NCI-H526 (cell line): ENCODE results near the gene HRC.
"Not testable (repeated sequence)": the region's sequence is repeated elsewhere in the genome, so short reads cannot be mapped to it uniquely, and the experiment has no call there.

Experiments used
- DNase-seq, 2 experiments: peaks; one replicate each; lab custom pipeline; 2025; lab: John Stamatoyannopoulos, UW

Gene HRC

DNA sequence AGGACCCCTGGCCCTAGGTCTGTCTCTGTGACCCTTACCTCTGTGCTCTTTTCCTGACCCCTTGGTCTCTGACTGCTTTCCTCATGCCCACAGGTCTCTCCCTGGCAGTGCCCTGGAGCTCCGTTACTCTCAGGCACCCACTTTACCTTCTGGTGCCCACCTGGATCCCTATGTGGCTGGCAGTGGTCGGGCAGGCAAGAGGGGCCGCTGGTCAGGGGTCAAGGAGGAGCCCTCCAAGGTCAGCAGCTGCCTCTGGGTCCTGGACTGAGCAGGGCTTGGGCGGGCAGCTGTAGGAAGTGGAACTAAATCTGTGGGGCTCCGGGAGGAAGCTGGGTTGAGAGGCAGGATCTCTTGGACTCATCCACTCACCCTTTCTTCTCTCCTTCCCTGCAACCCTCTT is 19.5 kb downstream of the HRC start:
- no peak for DNase-seq

DNA sequence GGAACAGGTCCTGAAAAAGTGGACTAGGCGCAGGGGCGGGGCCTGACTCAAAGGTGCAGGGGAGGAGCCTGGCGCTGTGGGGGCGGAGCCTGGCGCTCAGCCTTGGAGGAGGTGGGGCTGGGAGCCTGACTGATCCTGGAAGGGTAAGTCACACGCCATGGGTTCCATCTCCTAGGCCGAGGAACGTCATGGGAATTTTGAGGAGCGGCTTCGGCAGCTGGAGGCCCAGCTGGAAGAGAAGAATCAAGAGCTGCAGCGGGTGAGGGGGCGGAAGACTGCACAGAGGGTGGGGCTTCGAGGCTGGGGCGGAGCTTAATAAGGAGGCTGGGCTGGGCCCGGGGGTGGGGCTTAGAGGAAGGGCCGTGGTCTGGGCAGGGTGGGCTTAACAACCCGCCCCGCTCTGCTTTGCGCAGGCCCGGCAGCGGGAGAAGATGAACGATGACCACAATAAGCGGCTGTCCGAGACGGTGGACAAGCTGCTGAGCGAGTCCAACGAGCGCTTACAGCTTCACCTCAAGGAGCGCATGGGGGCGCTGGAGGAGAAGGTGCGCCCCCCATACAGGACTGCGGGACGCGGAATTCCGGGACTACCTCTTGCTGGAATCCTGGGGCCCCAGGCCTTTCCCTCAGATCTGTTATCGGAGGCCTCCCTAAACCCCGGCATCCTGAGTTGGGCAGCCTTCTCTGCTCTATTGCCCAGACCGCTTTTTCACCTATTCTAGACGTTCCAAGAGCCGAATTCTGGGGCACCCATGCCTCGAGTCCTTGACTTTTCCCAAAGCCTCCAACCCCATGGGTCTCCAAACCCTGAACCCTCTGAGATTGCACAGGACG is 21.4 kb downstream of the HRC start:
- DNase-seq: no peak

DNA sequence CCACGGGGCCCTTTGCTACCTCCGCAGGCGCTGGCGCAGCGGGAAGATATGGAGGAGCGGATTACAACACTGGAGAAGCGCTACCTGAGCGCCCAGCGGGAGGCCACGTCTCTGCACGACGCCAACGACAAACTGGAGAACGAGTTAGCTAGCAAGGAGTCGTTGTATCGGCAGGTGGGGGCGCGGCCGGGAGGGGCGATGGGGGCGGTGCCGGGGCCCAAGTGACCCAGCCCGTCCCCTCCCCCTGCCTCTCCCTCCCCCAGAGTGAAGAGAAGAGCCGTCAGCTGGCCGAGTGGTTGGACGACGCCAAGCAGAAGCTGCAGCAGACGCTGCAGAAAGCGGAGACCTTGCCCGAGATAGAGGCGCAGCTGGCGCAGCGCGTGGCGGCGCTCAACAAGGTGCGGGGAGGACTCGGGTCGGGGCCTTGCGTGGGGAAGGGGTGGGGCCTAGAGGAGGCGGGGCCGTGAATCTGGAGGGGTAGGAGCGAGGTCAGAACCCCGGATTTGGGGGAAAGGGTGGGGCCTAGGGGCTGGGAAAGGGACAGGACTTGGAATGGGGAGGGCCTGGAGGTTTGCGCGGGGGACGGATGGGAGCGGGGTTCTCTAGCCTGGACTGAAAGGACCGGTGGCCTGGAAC is 22.1 kb downstream of the HRC start:
- DNase-seq: no peak

DNA sequence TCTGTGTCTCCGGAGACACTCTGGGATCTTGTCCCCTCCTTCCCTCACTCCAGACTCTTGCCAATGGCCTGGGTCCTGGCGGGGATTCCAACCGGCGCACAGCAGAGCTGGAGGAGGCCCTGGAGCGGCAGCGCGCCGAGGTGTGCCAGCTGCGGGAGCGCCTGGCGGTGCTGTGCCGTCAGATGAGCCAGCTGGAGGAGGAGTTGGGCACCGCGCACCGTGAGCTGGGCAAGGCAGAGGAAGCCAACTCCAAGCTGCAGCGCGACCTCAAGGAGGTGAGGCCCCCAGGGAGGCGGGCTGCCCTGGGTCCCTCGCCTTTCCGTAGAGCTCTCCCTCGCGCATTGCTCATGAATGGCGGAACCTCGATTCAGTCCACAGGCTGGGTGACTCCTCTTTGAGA is 24.9 kb downstream of the HRC start:
- no peak for DNase-seq

DNA sequence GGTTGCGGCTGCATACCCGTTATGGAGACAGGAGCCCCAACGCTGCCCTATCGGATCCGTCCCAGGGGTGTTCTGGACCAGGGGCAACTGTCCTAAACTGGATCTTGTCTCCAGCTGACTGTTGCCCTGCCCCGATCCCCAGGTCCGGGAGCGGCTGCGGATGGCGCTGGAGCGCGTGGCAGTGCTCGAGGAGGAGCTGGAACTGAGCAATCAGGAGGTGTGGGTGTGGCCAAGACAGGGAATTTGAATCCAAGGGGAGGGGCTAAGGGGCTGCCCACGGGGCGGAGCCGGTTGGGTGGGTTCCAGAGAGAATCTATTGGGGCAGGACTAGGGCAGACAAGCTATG is 26.0 kb downstream of the HRC start:
- DNase-seq: no peak

DNA sequence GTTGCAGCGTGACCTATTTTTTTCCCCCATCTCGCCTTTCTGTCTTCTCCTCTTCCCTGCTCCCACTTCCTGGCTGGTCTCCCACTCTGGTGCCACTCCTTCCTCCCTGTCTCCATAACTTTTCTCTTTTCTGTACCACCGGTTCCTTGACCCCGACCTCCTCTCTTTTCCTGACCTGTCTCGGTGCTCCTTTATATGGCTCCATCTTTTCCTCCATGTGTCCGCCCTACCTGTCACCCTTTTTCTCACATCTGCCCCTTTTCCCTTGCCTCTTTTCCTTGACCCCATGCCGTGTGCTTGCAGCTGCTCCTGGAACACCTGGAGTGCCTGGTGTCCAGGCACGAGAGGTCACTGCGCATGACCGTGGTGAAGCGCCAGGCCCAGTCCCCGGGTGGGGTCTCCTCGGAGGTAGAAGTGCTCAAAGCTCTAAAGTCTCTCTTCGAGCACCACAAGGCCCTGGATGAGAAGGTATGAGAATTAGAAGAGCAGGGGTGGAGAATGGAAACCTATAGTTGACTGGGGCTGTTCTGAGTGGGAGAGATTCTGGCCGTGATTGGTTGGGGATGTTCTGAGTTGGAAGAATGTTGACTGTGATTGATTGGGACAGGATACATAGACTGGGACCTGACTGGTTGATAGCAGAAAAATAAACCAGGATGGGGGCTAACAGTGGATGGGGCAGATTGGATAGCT is 26.5 kb downstream of the HRC start:
- DNase-seq: no peak

DNA sequence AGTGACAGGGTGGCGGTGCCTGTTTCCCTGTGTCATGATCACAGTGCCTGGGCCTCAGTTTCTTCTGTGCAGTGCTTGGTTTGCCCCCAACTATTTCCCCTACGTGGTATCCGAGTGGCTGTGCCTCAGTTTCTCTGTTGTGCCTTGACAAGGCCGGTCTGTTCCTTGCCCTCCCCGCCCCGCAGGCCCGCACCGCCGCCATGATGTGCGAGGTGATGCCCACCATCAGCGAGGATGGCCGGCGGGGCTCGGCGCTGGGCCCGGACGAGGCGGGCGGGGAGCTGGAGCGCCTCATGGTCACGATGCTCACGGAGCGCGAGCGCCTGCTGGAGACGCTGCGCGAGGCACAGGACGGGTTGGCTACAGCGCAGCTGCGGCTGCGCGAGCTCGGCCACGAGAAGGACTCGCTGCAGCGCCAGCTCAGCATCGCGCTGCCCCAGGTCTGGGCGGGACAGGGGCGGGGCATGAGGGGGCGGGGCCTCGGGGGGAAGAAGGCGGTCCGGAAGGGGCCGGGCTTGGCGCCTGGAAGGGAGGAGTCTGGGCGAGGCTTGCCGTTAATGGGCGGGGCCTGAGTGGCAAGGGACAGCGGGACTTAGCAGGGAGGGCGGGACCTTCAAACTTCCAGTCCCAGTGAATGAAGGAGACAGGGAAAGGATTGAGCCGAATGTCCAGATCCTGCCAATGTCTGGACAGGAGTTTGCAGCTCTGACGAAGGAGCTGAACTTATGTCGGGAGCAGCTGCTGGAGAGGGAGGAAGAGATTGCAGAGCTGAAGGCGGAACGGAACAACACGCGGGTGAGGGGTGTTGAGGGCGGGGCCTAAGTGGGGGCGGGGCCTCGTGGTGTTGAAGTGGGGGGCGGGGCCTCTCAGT is 27.3 kb downstream of the HRC start:
- DNase-seq: peak; percentile 86 to 97

DNA sequence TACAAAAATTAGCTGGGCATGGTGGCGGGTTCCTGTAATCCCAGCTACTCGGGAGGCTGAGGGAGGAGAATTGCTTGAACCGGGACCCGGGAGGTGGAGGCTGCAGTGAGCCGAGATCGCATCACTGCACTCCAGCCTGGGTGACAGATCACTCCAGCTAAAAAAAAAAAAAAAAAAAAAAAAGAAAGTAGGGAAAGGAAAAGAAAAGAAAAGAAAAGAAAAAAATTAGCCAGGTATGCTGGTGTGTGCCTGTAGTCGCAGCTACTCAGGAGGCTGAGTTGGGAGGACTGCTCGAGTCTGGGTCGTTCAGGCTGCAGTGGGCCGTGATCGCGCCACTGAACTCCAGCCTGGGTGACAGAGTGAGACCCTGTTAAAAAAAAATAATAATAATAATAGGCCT is 28.0 kb downstream of the HRC start:
- not testable (repeated sequence) for DNase-seq

DNA sequence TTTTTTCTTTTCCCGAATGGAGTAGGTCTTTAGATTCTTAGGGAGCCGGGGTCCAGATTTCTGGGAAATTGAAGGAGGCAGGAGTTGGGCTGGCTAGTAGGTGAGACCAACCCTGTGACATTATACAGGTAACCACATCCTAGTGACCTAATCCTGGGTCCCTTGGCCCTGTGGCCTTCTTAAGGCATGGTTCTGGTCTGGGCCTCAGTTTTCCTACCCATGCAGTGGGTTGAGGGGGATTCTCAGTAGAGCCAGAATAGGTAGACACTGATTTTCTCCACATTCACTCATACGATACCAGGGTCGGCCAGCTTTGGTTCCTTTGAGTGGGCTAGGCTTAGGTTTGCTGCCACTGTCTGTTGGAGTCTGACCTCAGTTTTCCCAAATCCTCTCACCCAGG is 28.6 kb downstream of the HRC start:
- DNase-seq: no peak

DNA sequence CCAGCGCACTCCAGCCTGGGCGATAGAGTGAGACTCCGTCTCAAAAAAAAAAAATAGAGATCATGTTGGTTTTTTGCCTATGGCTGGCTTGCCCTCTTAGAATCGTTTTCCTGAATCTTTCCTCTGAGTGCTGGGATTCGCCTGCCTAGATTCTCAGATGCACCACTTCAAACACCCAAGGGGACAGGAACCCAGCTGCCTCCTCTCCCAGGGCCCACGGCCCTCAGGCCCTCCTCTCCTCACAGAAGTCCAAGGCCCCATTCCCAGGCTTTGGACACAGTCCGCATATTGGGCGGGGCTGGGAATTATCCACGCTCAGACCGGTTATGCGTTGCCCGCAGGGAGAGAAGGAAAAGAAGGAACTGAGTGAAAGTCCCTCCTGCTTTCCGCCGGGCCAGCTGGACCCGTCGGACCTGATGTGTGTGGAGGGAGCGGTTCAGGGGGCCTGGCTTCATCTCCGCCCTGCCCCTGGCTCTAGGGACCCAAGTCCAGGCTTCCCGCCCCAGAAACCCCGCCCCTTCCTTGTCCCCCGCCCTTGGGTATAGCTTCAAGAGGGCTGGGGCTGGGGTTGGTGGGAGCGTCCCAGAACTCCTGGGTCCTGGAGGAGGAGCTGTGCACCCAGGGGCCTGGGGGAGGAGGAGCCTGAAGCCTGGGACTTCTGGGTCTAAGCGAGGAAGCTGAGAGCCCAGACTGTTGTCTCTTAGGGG is 30.0 kb downstream of the HRC start:
- peak in 1 of 2 experiments; percentile 58 for DNase-seq

DNA sequence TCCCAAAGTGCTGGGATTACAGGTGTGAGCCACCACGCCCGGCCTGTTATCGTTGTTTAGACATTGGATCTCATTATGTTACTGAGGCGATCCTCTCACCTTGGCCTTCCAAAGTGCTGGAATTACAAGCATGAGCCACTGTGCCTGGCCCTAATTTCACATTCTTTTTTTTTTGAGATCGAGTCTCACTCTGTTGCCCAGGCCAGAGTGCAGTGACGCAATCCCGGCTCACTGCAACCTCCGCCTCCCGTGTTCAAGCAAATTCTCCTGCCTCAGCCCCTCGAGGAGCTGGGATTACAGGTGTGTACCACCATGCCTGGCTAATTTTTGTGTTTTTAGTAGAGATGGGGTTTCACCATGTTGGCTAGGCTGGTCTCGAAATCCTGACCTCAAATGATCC is 31.9 kb downstream of the HRC start:
- not testable (repeated sequence) for DNase-seq

DNA sequence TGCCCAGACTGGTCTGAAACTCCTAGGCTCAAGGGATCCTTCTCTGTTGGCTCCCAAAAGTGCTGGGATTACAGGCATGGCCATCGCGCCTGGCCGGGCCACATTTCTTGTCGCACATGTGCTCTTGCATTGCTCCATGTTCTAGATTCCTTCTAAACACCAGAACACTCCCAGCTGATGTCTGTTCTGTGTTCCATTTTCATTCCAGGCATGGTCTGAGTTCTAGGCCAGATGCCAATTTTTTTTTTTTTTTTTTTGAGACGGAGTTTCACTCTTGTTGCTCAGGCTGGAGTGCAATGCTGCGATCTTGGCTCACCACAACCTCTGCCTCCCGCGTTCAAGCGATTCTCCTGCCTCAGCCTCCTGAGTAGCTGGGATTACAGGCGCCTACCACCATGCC is 33.4 kb downstream of the HRC start:
- DNase-seq: not testable (repeated sequence)

DNA sequence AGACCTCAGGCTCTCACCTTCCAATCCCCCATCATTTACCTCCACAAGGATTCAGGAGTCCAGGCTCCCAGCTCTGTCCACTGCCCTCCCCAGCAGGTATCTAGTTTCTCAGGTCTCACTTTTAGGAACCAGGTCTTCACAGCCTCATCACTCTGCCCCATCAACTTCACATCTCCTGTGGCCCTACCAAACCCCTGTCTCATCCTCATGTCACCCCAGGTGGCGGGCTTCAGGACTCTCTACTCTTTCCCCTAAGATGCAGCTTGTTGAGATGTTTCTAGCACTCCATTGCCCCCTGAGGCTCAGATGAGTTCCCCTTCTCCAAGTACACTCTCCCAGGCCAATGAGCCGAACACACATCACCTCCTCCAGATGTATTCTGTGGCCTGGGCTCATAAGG is 34.3 kb downstream of the HRC start:
- DNase-seq: no peak

DNA sequence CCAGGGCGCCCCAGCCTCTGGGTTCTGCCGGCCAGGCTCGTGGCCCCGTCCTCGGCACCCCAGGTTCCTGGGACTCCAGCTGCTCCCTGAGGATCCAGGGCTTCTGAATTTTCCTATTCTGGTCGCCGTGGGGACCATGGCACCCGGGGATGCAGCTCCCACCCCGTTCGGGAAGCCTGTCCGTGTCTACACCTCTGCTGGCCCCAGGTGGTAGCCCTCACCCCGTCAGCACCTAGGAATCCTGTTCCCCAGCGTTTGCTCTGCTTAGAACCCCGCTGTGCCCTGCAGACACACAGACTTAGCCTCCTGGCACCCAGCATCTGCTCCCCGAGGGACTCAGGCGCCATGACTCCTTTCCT is 34.9 kb downstream of the HRC start:
- no peak for DNase-seq

DNA sequence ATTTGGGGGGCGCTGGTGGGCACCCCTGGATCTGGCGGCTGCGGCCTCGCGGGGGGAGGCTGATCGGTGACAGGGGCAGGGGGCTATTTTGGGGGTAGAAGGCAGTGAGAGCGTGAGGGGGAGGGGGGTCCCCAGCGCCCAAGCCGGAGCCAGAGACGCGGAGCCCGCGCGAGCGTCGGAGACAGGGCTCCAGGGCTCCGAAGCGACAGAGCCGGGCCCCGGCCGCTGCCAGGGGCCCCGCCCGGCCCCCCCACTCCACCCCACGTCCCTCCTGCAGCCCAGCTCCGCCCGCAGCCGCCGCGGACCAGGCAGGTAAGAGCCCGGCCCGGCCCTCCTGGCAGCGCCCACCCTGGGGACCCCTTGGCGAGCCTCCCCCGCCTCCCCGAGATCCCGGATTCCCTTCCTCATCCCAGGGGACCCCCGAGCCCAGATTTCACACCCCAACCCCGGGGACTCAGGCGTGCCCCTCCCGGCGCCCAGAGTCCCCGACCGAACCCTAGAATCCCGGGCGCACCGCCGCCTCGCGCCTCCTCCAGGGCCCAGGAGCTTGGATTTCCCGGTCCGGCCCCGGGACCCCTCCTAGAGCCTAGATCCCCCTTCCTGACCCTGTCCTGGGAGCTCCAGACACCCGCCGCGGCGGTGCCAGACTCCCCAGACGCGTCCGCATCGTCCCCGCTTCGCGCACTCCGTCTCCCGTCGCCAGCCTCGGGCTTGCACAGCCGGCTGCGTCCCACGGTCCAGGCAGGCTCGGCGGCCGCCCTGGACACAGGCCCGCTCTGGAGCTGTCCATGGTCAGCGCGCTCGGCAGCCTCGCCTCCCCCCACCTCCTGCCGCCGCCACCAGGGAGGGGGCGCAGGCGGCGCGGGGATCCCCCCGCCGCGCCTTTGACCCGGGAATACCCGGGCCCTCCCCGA is 35.5 kb downstream of the HRC start, which contains the start of gene PPFIA3:
TSS of gene PPFIA3 (plus strand) at position 134 of the 914 bp plus-strand sequence. CDS start 8,330 bp downstream, outside the sequence.
- DNase-seq: peak in 1 of 2 experiments; percentile 63

DNA sequence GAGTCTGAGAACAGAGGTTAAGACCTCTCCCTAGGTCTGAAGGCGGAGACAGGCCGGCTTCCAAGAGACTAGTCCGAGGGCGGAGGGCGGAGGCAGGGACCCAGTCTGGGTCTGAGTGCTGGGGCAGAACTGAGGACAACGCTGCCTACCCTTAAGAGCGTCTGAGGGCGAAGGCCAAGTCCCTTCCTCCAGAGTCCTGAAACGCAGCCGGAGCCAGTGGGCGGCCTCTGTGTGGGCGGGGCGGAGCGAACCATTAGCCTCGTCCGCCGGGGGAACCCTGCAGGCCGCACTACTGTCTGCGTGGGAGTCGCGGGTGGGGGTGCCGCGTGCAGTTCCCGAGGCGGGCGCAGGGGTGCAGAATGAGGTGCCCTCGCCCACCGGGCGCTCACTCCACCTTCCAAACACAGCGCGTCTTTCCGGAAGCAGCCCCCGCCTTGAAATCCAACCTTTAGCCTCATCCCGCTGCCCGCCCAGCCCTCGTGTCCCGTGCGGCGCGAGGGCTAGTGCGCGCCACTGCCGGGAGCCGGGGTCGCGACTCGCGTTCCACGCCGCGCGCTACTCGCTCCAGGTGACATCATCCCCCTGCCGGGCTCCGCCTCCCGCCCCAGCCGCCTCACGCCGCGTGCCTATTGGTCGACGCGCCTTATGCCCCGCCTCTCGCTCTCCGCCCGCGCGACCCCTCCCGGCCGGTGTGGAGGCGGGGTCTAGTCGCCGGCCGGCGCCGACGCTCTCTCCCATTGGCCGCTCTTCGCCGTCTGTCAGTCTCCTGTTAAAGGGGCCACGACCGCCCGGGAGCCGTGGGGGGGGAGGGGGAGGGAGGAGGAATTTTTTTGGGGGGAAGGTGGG is 36.4 kb downstream of the HRC start, which contains the start of gene C19orf73:
TSS of gene C19orf73 (minus strand) at position 579 of the 846 bp plus-strand sequence. CDS start at position 458, 121 bp downstream.
- DNase-seq: peak; percentile 70 to 97

DNA sequence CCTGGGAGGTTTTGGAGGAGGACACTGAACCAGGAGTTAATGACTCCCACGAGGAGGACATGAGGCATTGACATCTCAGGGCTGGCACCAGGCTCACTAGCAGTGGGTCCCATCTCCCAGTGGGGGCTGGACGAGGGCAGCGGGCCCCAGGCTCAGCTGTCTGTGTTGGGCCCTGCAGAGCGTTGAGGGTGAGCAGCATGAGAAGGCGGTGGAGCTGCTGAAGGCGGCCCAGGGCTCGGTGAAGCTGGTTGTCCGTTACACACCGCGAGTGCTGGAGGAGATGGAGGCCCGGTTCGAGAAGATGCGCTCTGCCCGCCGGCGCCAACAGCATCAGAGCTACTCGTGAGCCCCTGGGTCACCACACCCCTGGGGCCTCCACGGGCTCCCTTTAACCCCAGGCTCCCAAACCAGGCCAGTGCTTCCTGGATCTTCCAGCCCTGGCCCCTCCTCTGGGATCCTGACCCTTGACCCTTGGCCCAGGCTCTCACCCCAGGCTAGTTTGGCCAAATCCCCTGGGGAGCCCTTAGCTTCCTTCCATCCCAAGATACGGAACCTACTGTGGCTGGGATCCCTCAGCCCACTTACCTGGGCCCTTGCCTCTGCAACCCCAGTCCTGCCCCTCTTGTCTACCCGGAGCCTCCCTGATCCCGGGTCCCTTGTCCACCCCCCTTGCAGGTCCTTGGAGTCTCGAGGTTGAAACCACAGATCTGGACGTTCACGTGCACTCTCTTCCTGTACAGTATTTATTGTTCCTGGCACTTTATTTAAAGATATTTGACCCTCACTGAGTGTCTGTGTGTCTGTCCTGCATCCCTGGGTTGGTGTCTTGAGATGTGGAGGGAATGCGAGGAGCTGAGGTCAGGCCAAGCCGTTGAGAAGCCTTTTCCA is 37.3 kb downstream of the HRC start:
- DNase-seq: no peak

DNA sequence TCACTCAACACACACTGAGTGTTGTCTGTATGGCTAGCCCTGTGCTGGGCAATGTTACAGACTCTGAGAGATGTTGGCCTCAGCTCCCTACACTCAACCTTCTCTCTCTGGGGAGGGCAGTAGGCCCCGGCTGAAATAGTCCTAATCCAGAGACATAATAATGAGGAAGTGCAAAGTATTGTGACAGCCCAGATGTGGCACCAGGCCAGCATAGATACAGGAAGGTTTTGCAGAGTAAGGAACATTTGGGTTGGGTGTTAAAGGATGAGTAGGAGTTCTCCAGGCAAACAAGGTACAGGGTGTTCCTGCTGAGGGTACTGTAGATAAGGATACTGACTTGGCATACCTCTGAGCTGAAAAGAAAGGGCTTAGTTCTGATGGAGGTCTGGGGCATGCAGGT is 38.7 kb downstream of the HRC start:
- DNase-seq: no peak
